NK-92 (cell line): ENCODE results near the gene CAPN10.
"Not testable (repeated sequence)": the region's sequence is repeated elsewhere in the genome, so short reads cannot be mapped to it uniquely, and the experiment has no call there.

ENCODE experiments used
- DNase-seq: peaks from one replicate; lab custom pipeline; 2025; ENCODE audit not compliant: unreplicated experiment; lab: John Stamatoyannopoulos, UW

Gene CAPN10, protein sequence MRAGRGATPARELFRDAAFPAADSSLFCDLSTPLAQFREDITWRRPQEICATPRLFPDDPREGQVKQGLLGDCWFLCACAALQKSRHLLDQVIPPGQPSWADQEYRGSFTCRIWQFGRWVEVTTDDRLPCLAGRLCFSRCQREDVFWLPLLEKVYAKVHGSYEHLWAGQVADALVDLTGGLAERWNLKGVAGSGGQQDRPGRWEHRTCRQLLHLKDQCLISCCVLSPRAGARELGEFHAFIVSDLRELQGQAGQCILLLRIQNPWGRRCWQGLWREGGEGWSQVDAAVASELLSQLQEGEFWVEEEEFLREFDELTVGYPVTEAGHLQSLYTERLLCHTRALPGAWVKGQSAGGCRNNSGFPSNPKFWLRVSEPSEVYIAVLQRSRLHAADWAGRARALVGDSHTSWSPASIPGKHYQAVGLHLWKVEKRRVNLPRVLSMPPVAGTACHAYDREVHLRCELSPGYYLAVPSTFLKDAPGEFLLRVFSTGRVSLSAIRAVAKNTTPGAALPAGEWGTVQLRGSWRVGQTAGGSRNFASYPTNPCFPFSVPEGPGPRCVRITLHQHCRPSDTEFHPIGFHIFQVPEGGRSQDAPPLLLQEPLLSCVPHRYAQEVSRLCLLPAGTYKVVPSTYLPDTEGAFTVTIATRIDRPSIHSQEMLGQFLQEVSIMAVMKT

GRCh38 chr2:240586198-240586918 lies at the start of gene CAPN10:
Gene CAPN10, plus strand, starts transcription at chr2:240586734. Its CDS starts 178 bp downstream, at chr2:240586912.
- peak; percentile 50 for DNase-seq

DNA sequence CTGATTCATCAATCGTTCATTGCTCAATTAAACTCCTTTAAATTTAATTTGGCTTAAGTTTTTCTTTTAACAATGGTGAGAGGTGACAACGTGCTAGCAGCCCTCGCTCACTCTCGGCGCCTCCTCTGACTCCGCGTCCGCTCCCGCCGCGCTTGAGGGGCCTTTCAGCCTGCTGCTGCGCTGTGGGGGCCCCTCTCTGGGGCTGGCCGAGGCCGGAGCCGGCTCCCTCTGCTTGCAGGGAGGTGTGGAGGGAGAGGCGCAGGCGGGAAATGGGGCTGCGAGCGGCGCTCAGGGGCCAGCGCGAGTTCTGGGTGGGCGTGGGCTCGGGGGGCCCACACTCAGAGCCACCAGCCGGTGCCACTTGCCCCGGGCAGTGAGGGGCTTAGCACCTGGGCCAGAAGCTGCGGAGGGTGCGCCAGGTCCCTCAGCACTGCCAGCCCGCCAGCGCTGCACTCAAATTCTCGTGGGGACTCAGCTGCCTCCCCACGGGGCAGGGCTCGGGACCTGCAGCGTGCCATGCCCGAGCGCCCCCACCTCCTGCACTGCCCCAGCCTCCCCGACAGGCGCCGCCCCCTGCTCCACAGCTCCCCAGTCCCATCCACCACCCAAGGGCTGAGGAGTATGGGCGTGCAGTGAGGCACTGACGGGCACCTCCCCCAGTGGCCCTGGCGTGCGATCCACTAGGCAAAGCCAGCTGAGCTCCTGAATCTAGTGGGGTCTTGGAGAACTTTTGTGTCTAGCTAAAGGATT lies 48.3 kb upstream of the CAPN10 start:
- DNase-seq: no peak

- not testable (repeated sequence) for DNase-seq
Measured at GRCh38 chr2:240539101-240539500, 47.4 kb upstream of the CAPN10 start.

DNA sequence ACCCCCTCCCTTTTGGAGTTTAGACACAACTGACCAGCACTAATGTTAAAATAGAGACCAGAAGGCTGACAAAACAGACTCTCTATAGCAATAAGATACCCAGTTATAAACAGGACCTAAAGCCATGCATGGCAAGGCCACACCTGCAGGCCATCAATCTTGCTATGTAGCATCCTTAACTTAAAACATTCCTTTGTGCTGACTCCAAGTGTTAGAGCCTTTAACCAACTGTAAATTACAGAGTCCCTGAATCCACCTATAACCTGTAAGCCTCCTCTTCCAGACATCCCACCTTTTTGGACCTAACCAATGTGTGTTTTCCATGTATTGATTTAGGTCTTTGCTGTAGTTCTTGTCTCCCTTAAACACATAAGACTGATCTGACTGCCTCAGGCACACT lies 46.6 kb upstream of the CAPN10 start:
- no peak for DNase-seq

DNA sequence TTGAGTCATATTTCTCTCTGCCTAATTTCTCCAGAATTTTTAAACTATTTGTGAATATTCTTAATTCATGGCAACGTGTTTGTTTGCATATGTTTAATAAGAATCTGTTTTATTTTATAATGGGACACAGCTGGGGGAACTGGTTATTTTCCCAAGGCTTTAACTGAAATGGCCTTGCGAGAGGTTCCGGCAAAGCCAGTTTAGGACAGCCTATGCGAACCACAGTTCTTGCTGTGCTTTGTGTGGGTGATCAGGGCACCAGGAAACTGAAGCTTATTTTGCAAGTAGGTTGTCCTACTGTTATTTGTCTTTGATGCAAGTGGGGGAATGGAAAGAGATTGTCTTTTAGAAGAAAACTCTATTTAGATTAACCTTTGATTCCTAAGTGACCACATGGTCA lies 35.2 kb upstream of the CAPN10 start:
- DNase-seq: no peak

DNA sequence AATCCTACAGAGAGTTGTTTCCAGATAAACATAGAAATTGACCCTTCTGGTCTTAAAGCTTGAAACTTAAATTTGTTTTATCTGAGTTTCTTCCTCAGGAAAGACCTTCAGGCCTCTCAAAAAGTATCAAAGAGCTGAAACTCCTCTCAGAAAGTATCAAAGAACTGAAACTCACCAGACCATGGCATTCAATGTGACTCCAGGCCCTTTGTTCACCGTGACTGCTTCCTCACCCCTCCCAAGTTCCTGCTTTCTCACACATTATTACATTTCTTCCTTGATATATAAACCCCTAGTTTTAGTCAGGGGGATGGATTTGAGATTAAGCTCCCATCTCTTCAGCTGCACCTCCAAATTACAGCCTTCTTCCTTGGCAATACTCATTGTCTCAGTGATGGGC lies 34.7 kb upstream of the CAPN10 start:
- no peak for DNase-seq

GRCh38 chr2:240553956-240554480 lies 32.5 kb upstream of the CAPN10 start:
- no peak for DNase-seq

DNA sequence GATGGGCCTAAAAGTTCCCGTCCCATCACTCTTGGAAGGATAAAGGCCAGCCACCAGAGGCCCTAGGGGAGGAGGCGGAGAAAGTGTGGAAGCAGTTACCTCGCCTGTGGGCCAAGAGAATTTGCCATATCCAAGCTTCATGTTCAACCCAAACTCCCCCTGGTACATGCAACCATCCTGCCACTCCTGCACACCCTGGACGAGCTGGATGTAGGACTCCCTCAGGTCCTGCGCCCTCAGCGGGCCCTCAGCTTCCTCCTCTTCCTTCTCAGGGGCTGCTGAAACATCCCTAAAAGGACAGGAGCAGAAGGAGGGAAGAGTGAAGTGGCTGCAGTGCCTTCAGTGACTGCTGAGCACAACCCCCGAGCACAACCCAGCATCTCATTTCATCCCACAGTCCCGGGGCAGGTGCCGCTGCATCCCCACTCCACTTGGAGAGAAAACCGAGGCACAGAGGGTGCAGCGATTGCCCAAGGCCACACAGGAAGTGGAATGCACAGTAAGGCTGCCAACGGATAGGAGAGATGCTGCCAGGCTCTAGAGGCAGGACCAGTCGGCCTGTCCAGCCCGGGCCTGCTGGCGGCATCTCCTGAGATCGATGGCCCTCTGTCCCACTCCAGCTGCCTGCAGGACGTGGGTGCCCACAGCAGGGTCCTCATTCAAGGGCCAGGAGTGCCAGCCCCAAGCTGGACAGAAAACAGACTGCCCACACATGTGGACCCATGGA lies 31.6 kb upstream of the CAPN10 start:
- no peak for DNase-seq

GRCh38 chr2:240555541-240556250 lies 30.8 kb upstream of the CAPN10 start:
- DNase-seq: no peak

DNA sequence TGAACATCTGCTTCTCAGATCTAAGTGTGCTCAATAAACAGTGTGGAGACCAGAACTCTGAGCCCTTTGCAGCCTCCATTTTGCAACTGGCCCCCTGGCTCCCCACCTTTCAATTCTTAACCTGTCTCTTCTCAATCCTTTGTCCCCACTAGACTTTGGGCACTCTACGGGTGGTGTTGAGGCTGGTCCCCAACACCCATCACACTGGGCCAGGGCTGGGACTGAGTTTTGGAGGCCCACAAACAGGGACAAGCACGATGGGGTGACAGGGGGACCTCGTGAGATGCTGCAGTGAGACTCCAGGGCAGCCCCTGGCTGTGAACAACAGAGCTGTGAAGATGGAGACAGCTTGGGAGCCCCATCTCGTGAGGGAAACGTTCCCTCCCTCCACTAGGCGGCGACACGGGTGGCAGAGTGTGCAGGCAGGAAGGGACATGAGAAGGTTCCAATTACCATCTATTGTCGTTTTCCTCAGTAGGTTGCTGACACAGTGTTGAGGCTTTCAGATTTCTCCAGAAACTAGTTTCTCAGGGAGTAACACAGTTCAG lies 29.9 kb upstream of the CAPN10 start:
- DNase-seq: no peak

DNA sequence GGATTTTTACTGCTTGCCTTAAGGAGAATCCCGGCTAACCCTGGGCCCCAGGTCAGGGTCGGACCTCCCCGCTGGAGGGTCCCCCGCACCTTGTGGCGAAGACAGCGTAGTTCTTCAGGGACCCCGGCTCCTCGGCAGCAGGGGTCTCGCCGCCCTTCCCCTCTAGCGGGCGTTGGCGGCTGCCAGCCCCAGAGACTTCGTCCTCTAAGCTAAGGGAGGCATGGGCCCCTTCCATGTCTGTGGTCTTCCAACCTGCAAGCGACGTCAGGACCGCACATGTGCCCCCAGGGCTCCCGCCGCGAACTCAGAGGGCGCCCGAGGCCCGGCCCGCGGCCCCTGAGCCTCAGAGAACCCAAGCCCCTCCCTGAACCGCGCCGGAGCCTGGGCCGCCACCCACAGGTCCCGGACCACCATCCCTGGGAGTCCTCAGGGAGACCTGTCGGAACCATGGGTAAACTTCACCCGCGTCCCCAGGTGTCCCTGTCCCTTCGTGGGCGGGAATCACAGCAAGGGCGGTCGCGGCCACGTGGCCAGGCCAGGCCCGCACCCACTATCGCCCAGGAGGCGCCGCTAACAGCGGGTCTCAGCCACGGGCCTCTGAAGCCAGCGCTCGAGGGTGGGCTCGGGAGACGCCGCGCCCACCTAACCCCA lies 29.3 kb upstream of the CAPN10 start:
- no peak for DNase-seq

DNA sequence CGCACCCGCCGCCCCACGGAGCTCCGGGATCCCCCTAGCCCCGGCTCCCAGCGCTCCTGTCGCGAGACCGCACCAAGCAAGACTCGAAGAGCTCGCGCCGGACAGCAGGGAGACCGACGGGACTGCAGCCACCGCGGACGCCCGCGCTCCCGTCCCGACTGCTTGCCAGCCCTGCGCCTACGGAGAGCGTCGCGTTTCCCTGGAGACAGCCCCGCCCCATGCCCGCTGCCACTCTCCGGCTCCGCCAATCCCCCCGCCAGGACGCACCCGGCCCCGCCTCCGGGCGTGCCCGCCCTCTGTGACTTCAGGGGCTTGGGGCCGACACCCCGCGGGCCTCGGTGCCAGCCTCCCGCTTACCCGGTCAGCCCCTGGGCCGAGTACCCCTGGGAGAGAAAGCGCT lies 28.7 kb upstream of the CAPN10 start, which contains the start of gene ANKMY1:
TSS of gene ANKMY1 (minus strand) at position 181 of the 400 bp plus-strand sequence. CDS start 653 bp downstream, outside the sequence.
- no peak for DNase-seq

DNA sequence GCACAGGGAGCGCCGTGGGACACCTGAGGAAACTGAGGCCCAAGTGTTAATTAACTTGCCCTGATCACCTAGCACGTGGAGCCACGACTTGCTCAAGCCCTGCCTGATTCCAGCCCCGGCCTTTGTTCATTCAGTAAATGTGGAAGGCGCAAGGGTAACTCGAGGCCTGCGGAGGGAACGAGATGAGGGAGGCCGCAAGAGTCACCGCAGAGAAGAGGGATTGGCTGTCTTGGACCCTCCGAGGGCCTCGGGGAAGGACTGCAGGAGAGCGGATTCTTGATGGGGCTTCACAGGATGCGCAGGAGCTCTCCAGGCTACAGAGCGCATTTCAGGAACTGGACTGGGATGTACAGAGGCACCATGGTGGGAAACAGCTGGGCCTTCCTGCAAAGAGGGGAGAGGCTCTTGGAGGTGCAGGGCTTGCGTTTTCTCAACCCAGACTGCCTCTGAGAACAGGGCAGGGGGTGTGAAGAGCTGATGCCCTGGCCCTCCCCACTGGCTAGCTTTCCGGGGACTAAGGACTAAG lies 28.2 kb upstream of the CAPN10 start:
- DNase-seq: no peak

DNA sequence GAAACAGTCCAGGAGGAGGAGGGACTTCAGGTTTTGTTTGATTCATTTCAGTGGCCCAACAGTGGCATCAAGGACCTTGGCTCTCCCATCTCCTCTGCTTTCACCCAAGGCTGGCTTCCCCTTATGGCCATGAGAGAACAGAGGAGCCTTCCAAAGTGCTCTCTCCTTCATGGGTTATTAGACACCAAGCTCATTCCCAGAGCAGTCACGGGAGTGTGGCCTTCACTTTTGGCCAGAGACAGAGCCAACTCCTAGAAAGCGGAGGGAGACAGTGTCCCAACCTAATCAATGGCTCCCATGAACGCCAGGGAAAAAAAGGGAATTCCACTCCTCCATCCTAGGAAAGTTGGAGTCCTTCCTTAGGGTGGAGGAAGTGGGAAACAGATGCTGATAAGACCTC lies 27.2 kb upstream of the CAPN10 start:
- no peak for DNase-seq

- DNase-seq: no peak
Measured at GRCh38 chr2:240560084-240560479, 26.5 kb upstream of the CAPN10 start, which contains the start of gene DUSP28. Gene DUSP28, plus strand, starts transcription at chr2:240560357. Its CDS starts 328 bp downstream, at chr2:240560685.

- peak; percentile 91 for DNase-seq
Measured at GRCh38 chr2:240560480-240561324, 25.8 kb upstream of the CAPN10 start.

DNA sequence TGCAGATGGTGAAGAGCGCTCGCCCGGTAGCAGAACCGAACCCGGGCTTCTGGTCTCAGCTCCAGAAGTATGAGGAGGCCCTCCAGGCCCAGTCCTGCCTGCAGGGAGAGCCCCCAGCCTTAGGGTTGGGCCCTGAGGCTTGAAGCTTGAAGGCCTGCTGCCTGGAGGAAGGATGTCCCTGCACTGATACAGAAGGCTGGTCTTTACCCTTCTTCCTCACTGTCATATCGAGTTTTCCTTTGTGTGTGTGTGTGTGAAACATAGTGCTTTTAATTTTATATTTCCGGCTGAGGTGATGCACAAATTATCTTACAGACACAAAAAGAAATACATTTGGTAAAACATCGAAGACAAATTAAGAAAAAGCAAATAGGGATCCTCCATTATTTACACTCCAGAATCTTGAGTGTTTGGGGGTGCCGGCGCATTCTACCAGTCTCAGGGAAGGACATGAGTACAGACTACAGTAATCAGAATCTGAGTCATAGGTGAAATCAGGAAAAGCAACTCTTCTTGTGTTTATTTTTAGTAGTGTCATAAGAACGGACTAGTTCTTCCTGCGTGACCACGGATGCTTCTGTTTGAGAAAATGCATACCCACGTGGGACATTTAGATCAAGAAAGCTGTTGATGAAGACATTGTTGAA lies 25.1 kb upstream of the CAPN10 start:
- no peak for DNase-seq
